NT2/D1 (cell line): ENCODE measurements around the gene FTO.

Experiments
- YY1 ChIP-seq: IDR thresholded peaks from 2 replicates; pipeline ENCODE4 v1.6.1; 2011; ENCODE audit not compliant: insufficient read length, insufficient read depth
- ZNF274 ChIP-seq: IDR thresholded peaks from 2 replicates; pipeline ENCODE4 v1.6.1; 2011; ENCODE audit warnings: mild to moderate bottlenecking, low read depth, low read length

- TF ChIP-seq ZNF274 (no peak), YY1 (no peak)
Observed at GRCh38 chr16:53932975-53933374, 229.0 kb downstream of the FTO start.
